Measurements from ENCODE around the gene ZNF723.

Gene ZNF723

DNA sequence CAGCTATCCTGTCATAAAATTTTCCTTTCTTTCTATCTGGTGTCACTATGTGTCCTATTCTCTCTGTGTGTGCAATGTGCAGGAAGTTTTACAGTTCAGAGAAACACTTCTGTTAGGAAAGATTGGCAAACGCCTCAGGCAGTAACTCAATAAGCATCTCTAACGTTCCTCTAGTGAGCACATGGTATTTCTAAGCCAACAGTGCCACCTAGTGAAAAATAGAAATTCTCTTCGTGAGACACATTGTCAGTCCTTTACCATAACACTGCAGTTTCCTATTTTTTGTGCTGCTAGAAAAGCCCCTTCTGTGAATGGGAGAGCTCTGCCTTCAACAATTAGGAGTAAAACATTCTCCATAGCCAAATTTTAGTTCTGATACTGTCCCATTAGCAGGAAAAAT is 50.7 kb downstream of the ZNF723 start:
- peak; percentile 71 for TF ChIP-seq CTCF (IDR thresholded peaks at IDR 0.05; ENCODE audit: low read depth, low read length)
- no peak for TF ChIP-seq EZH2phosphoT487 (IDR thresholded peaks at IDR 0.05; ENCODE audit: low read depth)
- Histone ChIP-seq H2AFZ (ENCODE audit: low read depth, low read length) (0 out of 2 replicates have a peak overlapping the region, but pooled peaks have one; percentile 39), H3K36me3 (replicated peaks; ENCODE audit: low read depth, low read length) (no peaks in the 10 kb centered on the region), H3K4me2 (ENCODE audit: low read length) (no peak overlapping the region), H4K20me1 (ENCODE audit: insufficient read depth, low read length) (no peaks in the 10 kb centered on the region), H3K27me3 (ENCODE audit: low read depth, low read length) (no peaks in the 10 kb centered on the region), H3K4me1 (ENCODE audit: low read length) (no peaks in the 10 kb centered on the region), H3K9ac (ENCODE audit: low read length) (no peak overlapping the region), H3K9me3 (ENCODE audit: insufficient read depth, low read length) (peaks cover 14% of the 10 kb centered on the region; the same call in 1 of the 2 replicates), H3K27ac (ENCODE audit: low read length) (no peak overlapping the region), H3K79me2 (ENCODE audit: low read length) (no peaks in the 10 kb centered on the region), H3K4me3 (ENCODE audit: low read length) (no peak overlapping the region)

DNA sequence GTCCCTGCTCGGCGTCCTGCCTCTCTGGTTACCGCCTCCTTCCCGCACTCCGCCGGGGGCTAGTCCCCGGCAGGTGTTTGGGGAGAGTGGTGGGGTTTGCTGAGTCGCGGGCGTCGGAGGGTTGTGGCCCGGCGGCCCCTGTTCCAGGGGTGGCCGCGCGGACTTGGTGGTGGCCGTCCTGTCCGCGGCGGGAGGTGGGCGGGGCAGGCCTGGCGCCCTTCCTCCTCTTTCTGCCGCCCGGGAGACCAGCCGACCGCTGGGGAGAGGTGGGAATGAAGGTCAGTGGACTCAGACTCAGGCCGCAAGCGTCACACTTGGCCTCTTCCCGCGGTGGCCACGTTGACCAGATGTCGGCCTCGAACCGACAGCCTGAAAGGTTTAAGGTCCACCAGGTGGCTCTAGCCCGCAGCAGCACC is 61.8 kb downstream of the ZNF723 start:
- peaks cover 4% of the 10 kb centered on the region; the same call in 1 of the 2 replicates for H3K9me3 ChIP-seq (ENCODE audit: insufficient read depth, low read length)
- H3K9ac ChIP-seq (ENCODE audit: low read length) = no peak overlapping the region
- H3K27ac ChIP-seq (ENCODE audit: low read length) = no peak overlapping the region
- H3K27me3 ChIP-seq (ENCODE audit: low read depth, low read length) = no peaks in the 10 kb centered on the region
- no peaks in the 10 kb centered on the region for H3K4me1 ChIP-seq (ENCODE audit: low read length)
- H3K36me3 ChIP-seq (replicated peaks; ENCODE audit: low read depth, low read length) = no peaks in the 10 kb centered on the region
- no peak overlapping the region for H2AFZ ChIP-seq (ENCODE audit: low read depth, low read length)
- no peaks in the 10 kb centered on the region for H4K20me1 ChIP-seq (ENCODE audit: insufficient read depth, low read length)
- no peak overlapping the region for H3K4me3 ChIP-seq (ENCODE audit: low read length)
- H3K79me2 ChIP-seq (ENCODE audit: low read length) = no peaks in the 10 kb centered on the region
- no peak overlapping the region for H3K4me2 ChIP-seq (ENCODE audit: low read length)
- TF ChIP-seq CTCF (IDR thresholded peaks at IDR 0.05; ENCODE audit: low read depth, low read length) (no peak), EZH2phosphoT487 (IDR thresholded peaks at IDR 0.05; ENCODE audit: low read depth) (no peak)

GRCh38 chr19:22901431-22902130 is 69.5 kb downstream of the ZNF723 start:
- Histone ChIP-seq H3K9me3 (ENCODE audit: insufficient read depth, low read length) (peaks cover 15% of the 10 kb centered on the region; the same call in 1 of the 2 replicates), H4K20me1 (ENCODE audit: insufficient read depth, low read length) (no peaks in the 10 kb centered on the region), H2AFZ (ENCODE audit: low read depth, low read length) (no peak overlapping the region), H3K4me1 (ENCODE audit: low read length) (no peaks in the 10 kb centered on the region), H3K27ac (ENCODE audit: low read length) (no peak overlapping the region), H3K27me3 (ENCODE audit: low read depth, low read length) (no peaks in the 10 kb centered on the region), H3K4me2 (ENCODE audit: low read length) (no peak overlapping the region), H3K4me3 (ENCODE audit: low read length) (no peak overlapping the region), H3K36me3 (replicated peaks; ENCODE audit: low read depth, low read length) (no peaks in the 10 kb centered on the region), H3K9ac (ENCODE audit: low read length) (no peak overlapping the region), H3K79me2 (ENCODE audit: low read length) (no peaks in the 10 kb centered on the region)
- TF ChIP-seq CTCF (IDR thresholded peaks at IDR 0.05; ENCODE audit: low read depth, low read length) = no peak
- no peak for TF ChIP-seq EZH2phosphoT487 (IDR thresholded peaks at IDR 0.05; ENCODE audit: low read depth)

Measured in OCI-LY3 (cell line).